Measurements from ENCODE around the gene RPL41.
"Not testable (repeated sequence)": the region's sequence is repeated elsewhere in the genome, so short reads cannot be mapped to it uniquely, and the experiment has no call there.

The RPL41 gene

DNA sequence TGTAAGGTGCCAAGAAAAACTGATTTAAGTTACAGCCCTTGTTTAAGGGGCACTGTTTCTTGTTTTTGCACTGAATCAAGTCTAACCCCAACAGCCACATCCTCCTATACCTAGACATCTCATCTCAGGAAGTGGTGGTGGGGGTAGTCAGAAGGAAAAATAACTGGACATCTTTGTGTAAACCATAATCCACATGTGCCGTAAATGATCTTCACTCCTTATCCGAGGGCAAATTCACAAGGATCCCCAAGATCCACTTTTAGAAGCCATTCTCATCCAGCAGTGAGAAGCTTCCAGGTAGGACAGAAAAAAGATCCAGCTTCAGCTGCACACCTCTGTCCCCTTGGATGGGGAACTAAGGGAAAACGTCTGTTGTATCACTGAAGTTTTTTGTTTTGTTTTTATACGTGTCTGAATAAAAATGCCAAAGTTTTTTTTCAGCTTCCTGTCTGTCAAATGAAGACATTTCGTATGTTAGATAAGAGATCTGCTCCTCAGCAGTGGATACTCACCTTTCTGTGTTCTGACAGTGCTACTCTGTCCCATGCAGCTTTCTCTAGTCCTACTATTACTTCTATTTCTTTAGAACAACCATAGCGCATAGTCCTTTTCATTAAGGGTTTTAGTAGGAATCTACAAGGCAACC, 13.2 kb upstream of the RPL41 start:
- DNase-seq (ENCODE audit: low spot score) = no peak

DNA sequence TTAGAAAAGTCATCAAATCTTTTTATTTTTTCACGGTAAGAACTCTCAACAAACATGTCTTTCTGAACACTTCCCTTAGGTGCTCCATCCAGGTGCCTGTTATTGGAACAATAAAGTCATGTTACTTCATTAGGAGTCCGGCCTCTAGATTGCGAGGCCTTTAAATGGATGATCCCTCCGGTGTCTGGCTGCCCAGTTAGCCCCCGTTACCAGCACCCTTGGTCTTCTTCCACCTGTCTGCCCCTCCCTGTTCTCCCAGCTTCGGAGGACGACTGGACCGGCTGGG, 12.7 kb upstream of the RPL41 start:
- no peak for DNase-seq (ENCODE audit: low spot score)

DNA sequence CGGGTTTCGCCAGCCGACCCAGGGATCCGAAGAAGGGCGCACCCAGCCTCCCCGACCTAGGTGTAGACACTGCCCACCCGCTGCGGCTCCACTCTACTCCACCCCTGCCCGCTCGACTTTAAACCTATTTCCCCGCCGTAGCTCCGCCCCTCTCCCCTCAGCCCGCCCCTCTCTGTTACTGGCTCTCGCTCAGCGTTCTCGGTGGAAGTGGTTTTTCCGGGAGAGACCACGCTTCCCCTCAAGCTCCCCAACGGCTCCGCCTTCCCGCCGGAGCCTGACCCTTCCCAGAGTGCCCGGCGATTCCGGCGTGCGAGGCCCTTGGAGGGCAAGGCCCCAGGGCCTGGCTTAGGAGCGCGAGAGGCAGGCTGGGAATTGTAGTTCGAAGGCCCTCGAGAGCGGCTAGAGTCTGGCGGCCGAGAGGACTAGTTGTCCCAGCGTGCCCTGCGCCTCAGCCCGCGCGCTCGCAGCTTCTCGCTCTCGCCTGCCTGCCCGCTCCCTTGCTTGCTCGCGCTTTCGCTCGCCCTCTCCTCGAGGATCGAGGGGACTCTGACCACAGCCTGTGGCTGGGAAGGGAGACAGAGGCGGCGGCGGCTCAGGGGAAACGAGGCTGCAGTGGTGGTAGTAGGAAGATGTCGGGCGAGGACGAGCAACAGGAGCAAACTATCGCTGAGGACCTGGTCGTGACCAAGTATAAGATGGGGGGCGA, 12.2 kb upstream of the RPL41 start, which contains the start of gene PA2G4:
Gene PA2G4, plus strand, starts transcription at position 451 of the 706 bp plus-strand sequence. Its CDS starts 179 bp downstream, at position 630.
- peak; percentile 95 for DNase-seq (ENCODE audit: low spot score)

DNA sequence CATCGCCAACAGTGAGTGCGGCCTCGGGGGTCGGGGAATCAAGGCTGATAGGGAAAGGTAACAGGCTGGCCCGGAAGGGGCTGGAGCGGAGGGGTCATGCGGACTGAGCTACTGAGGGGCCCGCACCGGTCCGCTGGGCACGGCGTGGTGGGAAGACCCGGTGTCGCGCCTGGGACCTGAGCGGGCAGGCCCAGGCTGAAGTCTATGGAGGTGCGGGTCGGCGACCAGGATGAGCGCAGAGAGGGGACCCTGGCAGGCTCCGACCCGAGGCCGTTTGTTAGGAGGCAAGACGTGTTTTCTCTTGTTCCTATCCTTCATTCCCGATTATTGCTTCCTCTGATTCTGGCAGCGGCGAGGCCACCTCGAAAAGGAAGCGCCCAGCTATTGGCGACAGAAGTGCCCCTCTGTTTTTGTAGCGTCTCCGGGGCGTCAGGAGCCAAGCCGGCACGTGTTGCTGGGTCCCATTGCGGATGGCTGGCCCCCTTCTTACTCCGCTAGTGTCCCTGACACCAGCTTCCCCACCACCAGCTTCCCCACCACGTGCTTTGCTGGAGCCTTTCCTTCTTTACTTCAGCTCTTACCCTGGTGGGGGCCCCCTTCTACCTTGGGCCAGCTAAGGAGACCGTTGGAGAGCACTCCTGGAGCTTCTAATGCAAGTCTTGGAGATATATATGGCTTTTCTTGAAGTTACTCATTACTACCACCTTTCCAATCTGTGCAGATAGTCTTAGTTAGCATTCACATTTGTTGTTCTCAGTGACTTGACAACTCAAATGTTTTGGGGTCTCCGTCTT, 11.4 kb upstream of the RPL41 start:
- no peak for DNase-seq (ENCODE audit: low spot score)

DNA sequence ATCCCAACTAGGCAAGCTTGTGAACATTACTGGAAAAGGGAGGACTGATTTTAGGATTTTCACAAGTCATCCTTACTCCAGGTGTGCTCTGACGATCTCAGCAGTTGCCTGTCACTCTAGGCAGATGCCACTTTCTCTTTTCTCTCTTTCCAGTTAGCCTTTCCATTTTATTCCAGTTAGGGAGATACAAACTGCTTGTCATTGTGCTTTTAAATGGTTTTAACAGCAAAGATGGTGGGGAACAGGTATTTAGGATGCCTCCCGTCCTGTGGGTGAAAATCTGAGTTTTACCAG, 10.9 kb upstream of the RPL41 start:
- DNase-seq (ENCODE audit: low spot score) = no peak

DNA sequence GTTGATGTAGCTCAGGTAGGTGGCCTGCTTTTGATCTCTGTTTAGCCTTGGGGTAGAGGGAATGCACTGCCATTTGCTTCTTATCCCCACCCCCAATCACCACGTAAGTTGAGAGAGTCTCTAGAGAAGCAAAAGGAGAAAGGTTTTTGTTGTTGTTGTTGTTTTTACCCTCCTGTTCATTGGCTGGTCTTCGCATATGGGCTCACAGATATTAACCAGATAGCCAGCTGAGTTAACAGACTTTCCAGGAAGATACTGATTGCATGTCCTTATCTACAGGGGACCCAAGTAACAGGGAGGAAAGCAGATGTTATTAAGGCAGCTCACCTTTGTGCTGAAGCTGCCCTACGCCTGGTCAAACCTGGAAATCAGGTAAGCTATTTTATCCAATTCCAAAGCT, 9.2 kb upstream of the RPL41 start:
- no peak for DNase-seq (ENCODE audit: low spot score)

DNA sequence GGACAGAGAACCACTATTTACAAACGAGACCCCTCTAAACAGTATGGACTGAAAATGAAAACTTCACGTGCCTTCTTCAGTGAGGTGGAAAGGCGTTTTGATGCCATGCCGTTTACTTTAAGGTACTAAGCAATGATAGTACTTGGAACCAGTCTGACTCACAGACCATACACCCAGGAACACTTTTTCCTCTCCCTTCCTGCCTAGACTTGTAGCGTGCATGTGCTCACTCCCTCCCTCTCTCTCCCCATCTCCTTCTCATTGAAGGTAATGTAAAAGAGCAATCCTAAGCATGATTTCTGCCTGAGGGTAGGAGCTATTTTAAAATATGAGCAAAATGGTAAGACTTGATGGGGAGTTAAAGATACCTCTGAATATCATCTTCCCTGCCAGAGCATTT, 5.9 kb upstream of the RPL41 start:
- no peak for DNase-seq (ENCODE audit: low spot score)

DNA sequence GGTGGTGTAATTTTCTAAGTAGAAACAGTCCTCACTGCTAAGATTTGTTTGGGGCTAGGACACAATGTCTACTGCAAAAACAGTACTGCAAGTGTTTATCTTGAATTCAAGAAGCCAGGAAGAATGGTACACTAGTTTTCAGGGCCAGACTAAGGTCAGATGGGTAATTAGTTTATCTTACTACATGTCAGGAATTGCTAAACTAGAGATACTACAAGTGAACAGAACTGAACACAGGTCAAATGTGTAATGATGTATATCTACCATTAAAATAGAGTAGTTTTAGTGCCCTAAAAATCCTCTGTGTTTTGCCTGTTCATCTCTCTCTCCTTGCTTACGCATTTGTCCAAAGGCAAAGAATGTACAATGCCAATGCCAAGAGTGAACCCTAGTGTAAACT, 2.3 kb upstream of the RPL41 start:
- DNase-seq (ENCODE audit: low spot score) = no peak

DNA sequence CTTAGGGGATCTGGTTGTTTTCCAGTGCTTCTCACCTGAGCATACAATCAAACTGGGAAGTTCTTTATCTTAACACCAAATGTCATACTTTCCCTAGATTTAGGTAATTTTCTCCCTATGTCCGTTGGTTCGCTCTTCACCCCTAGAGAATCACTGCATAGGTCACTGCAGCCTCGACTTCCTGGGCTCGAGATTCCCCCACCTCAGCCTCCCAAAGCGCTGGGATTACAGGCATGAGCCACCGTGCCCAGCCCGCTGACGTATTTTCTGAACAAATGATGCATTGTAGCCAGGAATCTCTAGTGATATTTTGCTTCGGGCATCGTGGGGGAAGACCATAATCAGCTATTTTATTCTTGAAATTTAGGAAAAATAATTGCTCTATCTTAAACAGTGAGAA, 1.1 kb upstream of the RPL41 start:
- no peak for DNase-seq (ENCODE audit: low spot score)

DNA sequence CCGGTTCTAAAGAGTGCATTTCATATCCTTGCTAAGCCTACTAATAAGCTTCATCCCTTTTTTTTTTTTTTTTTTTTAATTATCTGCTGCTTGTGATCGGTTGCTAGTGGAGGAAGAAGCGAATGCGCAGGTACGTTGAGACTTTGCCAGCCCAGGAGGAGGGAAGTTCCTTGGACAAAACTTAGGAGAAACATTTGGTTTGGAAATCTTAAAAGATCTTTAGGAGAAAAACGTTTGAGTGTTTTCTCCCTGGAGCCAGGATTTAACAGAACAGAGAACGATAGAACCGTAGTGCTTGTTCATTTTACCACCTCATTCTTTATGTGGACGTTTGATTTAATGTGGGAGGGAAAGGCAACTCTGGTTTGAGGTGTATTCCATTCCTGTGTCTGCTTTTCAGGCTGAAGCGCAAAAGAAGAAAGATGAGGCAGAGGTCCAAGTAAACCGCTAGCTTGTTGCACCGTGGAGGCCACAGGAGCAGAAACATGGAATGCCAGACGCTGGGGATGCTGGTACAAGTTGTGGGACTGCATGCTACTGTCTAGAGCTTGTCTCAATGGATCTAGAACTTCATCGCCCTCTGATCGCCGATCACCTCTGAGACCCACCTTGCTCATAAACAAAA, 761 bp downstream of the RPL41 start:
- DNase-seq (ENCODE audit: low spot score) = not testable (repeated sequence)

DNA sequence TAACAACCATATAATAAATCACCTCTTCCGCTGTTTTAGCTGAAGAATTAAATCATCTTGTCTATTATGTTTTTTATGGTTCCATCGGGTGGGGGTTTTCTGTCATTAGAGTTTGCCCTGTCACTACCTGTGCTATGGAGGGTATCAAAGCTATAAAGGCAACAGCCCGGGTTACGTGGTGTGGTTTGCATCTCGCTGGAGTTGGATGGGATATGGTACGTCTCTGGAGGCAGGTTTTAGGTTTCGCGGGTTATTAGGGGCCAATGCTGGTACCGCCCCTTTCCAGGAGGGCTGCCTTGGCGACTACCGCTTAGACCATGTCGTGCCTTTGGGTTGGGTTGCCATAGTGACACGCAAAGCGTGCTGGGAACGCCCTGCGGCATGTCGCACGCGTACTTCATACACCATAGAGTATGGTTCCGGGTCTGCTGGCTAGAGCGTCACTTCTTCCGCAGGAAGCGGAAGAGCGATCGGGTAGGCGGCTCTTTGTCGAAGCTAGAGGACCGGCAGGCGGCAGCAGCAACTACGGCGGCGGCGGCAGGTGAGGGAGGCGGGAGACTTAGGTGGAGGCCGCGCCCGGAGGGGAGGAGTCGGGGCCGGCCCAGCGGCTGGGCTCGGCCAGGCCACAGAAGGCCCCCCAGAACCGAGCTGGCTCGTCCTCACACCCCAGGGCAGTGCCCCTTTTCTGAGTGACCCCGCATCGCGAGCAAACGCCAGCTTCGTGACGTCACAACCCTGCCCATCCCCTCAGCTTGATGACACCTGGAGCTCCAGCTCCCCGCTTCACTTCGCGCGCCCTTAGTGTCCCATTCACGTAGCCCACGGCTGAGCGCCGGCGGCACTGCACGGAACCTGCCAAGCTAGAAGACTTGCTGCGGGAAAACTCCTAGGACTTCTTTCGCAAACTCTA, 1.6 kb downstream of the RPL41 start, which contains the start of gene ZC3H10:
Gene ZC3H10, plus strand, starts transcription at position 489 of the 910 bp plus-strand sequence. CDS start 2,297 bp downstream, outside the sequence.
- peak; percentile 96 for DNase-seq (ENCODE audit: low spot score)

DNA sequence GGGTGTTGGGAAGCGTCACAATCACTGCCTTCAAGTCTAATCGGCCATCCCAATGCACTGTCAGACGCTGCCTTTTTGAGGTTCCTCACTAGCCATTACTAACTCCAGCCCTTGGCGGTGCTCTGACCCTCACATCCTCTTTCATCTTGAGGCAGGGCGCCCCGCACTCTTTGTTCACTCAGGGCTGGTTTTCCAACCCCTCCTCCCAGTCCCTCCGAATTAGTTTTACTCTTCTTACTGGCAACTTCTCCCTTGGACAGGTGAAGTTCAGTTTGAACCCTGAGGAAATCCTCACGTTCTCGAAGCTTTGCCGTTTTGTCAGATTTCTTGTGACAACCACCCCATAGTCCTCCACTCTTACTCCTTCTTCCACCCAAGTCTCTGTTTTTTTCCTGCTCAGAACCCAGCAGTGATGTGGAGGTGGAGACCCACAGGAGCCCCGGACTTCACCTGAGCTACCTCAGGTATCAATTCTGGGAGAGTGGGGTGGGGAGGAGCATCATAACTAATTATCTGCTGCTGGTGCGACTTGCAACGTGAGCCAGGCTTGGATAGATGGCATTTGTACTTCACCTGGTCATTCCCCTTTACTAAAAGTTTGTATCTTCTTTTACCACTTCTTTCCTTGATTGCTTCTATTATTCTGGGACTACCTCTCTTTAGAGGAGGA, 2.4 kb downstream of the RPL41 start:
- DNase-seq (ENCODE audit: low spot score) = no peak

DNA sequence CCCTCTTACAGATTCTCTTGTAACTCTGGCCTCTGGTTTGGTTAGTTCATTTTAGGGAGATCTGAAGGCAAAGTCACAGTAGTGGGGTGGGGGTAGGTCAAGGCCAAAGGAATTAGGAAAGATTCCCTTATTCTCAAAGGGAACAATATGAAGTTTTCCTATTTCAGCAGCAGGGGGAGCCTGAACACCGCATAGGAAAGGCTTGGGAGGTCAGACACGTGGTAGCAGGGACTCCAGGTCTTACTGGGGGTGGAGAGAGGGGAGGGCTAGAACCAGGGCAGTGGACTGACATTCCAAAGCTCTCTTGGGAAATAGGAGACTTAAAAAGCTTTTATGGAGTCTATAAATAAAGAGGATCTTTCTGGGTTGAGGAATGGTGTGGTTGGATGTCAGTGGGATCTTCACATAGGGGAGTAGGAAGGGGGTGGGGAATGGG, 2.9 kb downstream of the RPL41 start:
- peak; percentile 89 for DNase-seq (ENCODE audit: low spot score)

DNA sequence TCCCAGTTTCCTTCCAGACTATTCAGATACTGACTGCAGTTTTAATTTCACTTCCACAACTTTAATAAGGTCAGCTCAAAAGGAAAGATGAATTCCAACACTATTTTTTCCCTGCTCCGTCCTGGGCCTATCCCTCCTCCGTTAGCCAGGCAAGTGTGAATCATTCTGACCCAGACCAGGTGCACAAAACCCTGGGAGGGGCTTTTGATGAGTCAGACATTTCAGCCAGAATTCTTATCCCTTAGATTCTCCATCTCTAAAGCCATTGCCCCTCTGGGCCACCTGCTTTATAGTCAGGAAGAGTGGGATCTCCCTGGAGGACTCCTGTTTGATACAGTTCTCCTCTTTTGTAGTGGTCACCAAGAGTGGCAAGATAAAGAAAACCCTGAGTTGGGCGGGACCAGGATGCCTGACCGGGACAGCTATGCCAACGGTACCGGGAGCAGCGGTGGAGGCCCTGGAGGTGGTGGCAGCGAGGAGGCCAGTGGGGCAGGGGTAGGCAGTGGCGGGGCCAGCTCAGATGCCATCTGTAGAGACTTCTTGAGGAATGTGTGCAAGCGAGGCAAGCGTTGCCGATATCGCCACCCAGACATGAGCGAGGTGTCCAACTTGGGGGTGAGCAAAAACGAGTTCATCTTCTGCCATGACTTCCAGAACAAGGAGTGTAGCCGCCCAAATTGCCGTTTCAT, 3.9 kb downstream of the RPL41 start:
- DNase-seq (ENCODE audit: low spot score) = no peak

DNA sequence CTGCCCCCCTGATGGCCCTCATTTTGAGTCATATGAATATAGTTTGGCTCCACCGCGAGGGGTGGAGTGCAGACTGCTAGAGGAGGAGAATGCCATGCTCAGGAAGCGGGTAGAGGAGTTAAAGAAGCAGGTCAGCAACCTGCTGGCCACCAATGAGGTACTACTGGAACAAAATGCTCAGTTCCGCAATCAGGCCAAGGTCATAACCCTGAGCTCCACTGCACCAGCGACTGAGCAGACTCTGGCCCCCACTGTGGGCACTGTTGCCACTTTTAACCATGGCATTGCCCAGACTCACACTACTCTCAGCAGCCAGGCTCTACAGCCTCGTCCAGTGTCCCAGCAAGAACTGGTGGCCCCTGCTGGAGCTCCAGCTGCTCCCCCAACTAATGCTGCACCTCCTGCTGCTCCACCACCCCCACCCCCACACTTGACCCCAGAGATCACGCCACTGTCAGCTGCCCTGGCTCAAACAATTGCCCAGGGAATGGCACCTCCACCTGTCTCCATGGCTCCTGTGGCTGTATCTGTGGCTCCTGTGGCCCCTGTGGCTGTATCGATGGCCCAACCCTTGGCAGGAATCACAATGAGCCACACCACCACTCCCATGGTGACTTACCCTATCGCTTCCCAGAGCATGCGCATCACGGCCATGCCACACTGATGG, 4.9 kb downstream of the RPL41 start:
- DNase-seq (ENCODE audit: low spot score) = no peak

DNA sequence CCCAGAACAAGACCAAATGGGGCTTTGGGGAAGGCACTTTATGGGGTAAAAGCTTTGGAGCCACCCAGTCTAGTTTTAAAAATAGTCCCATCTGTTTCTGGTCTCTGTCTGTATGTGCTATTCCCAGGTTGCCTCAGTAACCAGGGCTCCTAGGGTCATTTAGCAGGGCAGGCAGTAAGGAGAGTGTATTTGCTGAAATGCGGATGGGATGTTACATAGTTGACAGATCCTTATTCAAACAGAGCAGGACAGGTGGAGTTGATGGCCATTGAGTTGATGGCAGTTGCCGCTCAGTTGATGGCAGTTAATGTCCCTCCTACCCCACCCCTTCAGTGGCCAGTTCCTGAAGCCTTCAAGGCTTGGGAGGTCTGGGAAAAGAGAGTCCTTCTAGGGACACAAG, 6.2 kb downstream of the RPL41 start:
- no peak for DNase-seq (ENCODE audit: low spot score)

DNA sequence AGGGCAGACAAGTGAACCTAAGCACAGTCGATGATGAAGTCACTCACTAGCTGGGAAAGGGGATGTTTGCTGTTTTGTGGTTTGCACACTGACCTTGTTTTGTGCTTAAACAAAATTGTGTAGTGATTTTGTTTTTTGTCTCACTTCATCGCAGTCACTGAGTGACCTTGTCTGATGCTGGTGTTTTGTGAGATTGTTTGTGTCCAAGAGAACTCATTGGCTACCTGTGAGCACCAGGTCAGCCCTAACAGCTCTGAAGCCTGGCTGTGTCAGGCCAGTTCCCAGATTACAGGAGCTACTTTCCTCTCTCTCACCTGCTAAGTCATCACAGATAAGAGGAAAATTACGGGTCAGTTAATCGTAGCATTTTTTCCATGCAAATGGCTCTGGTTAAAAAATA, 7.7 kb downstream of the RPL41 start:
- no peak for DNase-seq (ENCODE audit: low spot score)

DNA sequence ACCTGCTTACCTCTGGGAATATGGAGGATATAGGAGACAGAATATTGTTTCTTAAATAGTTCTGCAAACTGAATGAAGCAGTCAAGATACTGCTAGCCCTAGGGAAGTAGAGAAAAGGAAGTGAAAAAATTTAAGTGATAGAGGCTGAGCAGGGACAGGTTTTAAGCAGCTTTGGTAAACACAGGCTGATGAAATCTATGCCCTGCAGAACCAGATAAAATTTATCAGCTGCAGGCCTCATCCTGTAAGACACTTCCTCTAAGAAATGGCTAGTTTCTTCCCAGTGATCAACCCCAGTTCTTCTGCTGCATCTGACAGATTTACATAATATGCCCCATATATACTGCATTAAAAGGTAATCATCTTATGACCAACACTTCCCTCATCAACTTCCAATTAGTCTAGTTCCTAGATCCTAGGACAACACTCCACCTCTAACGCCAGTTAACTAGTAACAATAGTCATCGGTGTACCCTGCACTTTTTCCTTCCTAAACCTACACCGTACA, 10.4 kb downstream of the RPL41 start:
- DNase-seq (ENCODE audit: low spot score) = no peak

DNA sequence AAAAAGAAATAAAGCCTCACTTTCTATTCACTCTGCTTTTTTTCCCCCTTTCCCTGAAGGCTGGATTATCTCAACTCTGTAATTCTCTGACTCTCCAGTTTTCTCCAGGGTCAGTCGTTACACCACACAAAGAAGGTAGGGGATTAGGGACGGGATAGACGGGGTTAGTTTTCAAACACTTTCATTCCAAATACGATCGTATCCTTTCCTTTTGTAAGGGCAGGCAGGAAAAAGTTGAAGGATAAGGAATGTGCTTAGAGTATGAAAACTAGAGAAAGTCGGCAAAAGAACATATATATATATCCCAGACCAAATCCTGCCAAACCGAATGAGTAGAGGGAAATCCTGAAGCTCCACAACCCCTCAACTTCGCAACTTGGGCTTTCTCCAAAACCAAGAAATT, 11.1 kb downstream of the RPL41 start:
- no peak for DNase-seq (ENCODE audit: low spot score)
